ENCODE data around the gene KCNAB1. TPM values are rescaled to one million over a fixed set of nuclear protein-coding genes. Genes with fewer than 3 reads are reported as not detected.

Gene KCNAB1
- total RNA-seq, 2 donors from 2014 or later, result 0.49 to 0.81 TPM

GRCh38 chr3:156396851-156397250 lies 276.5 kb downstream of the KCNAB1 start:
- no peaks in the 10 kb centered on the region for H3K36me3 ChIP-seq (ENCODE audit: control insufficient read depth, insufficient read depth, low read length)
- H3K9ac ChIP-seq (ENCODE audit: extremely low read depth, low read length, poor library complexity, severe bottlenecking), result no peak overlapping the region
- WGBS, 2 experiments (ENCODE audit: insufficient coverage in 1 of 2, insufficient read length in 1 of 2), result 90 to 100% methylated on average over 2 to 4 of the region's 4 CpGs
- no peaks in the 10 kb centered on the region for H3K4me1 ChIP-seq (ENCODE audit: control insufficient read depth, insufficient read depth, low read length)
- no peaks in the 10 kb centered on the region for H3K9me3 Mint-ChIP-seq
- no peak overlapping the region for H3K4me3 ChIP-seq (ENCODE audit: low read length)
- no peak overlapping the region for H3K4me3 Mint-ChIP-seq
- H3K27me3 ChIP-seq (ENCODE audit: control insufficient read depth, insufficient read depth, low read length, poor library complexity, severe bottlenecking), result no peaks in the 10 kb centered on the region
- no peaks in the 10 kb centered on the region for H3K9me3 ChIP-seq (ENCODE audit: control insufficient read depth, low read length)
- H3K27me3 Mint-ChIP-seq (ENCODE audit: insufficient read depth), result no peaks in the 10 kb centered on the region
- H3K36me3 Mint-ChIP-seq (ENCODE audit: low read depth), result no peaks in the 10 kb centered on the region
- DNase-seq, result no peak
- no peak overlapping the region for H3K27ac ChIP-seq (ENCODE audit: low read depth, low read length)
- no peak overlapping the region for H3K27ac Mint-ChIP-seq
- TF ChIP-seq CTCF (conservative IDR thresholded peaks at IDR 0.05), result no peak
- no peaks in the 10 kb centered on the region for H3K4me1 Mint-ChIP-seq

GRCh38 chr3:156397534-156397933 lies 277.2 kb downstream of the KCNAB1 start:
- H3K36me3 Mint-ChIP-seq (ENCODE audit: low read depth), result no peaks in the 10 kb centered on the region
- peaks cover 2% of the 10 kb centered on the region for H3K4me1 Mint-ChIP-seq
- Histone ChIP-seq H3K27ac (ENCODE audit: low read depth, low read length) (no peak overlapping the region), H3K36me3 (ENCODE audit: control insufficient read depth, insufficient read depth, low read length) (no peaks in the 10 kb centered on the region), H3K27me3 (ENCODE audit: control insufficient read depth, insufficient read depth, low read length, poor library complexity, severe bottlenecking) (no peaks in the 10 kb centered on the region), H3K9me3 (ENCODE audit: control insufficient read depth, low read length) (no peaks in the 10 kb centered on the region), H3K9ac (ENCODE audit: extremely low read depth, low read length, poor library complexity, severe bottlenecking) (no peak overlapping the region), H3K4me1 (ENCODE audit: control insufficient read depth, insufficient read depth, low read length) (no peaks in the 10 kb centered on the region), H3K4me3 (ENCODE audit: low read length) (no peak overlapping the region)
- no peak for DNase-seq
- TF ChIP-seq CTCF (conservative IDR thresholded peaks at IDR 0.05), result no peak
- no peak overlapping the region for H3K27ac Mint-ChIP-seq
- no peaks in the 10 kb centered on the region for H3K9me3 Mint-ChIP-seq
- H3K27me3 Mint-ChIP-seq (ENCODE audit: insufficient read depth), result no peaks in the 10 kb centered on the region
- H3K4me3 Mint-ChIP-seq, result no peak overlapping the region

- no peaks in the 10 kb centered on the region for H3K36me3 Mint-ChIP-seq (ENCODE audit: low read depth)
- Histone ChIP-seq H3K9ac (ENCODE audit: extremely low read depth, low read length, poor library complexity, severe bottlenecking) (no peak overlapping the region), H3K4me3 (ENCODE audit: low read length) (no peak overlapping the region), H3K36me3 (ENCODE audit: control insufficient read depth, insufficient read depth, low read length) (no peaks in the 10 kb centered on the region), H3K27me3 (ENCODE audit: control insufficient read depth, insufficient read depth, low read length, poor library complexity, severe bottlenecking) (no peaks in the 10 kb centered on the region), H3K9me3 (ENCODE audit: control insufficient read depth, low read length) (no peaks in the 10 kb centered on the region), H3K4me1 (ENCODE audit: control insufficient read depth, insufficient read depth, low read length) (no peaks in the 10 kb centered on the region), H3K27ac (ENCODE audit: low read depth, low read length) (no peak overlapping the region)
- H3K27me3 Mint-ChIP-seq (ENCODE audit: insufficient read depth), result no peaks in the 10 kb centered on the region
- H3K4me3 Mint-ChIP-seq, result no peak overlapping the region
- H3K9me3 Mint-ChIP-seq, result no peaks in the 10 kb centered on the region
- TF ChIP-seq CTCF (conservative IDR thresholded peaks at IDR 0.05), result no peak
- H3K27ac Mint-ChIP-seq, result no peak overlapping the region
- WGBS, 2 experiments (ENCODE audit: insufficient coverage in 1 of 2, insufficient read length in 1 of 2), result 78 to 86% methylated on average over 2 of the region's 2 CpGs
- DNase-seq, result no peak
- H3K4me1 Mint-ChIP-seq, result peaks cover 2% of the 10 kb centered on the region
These were observed 279.7 kb downstream of the KCNAB1 start for GRCh38 chr3:156400062-156400461.

All from endodermal cell (in vitro differentiated cells).